Ishikawa (cell line): ENCODE measurements around the gene CHD9NB.

ENCODE experiments used
- CEBPB ChIP-seq: IDR thresholded peaks from 2 replicates; pipeline ENCODE4 v1.6.1; 2012
- CREB1 ChIP-seq: IDR thresholded peaks from 2 replicates; pipeline ENCODE4 v1.6.1; 2012; ENCODE audit warnings: low read depth
- EGR1 ChIP-seq: IDR thresholded peaks from 2 replicates; pipeline ENCODE4 v1.6.1; 2012
- EP300 ChIP-seq: IDR thresholded peaks from 2 replicates; pipeline ENCODE4 v1.6.1; 2012; ENCODE audit warnings: borderline replicate concordance
- FOXM1 ChIP-seq: IDR thresholded peaks from 2 replicates; pipeline ENCODE4 v1.6.1; 2012; ENCODE audit warnings: low read depth, borderline replicate concordance
- MAX ChIP-seq: IDR thresholded peaks from 2 replicates; pipeline ENCODE4 v1.6.1; 2012
- NFIC ChIP-seq: IDR thresholded peaks from 2 replicates; pipeline ENCODE4 v1.6.1; 2012
- RAD21 ChIP-seq: IDR thresholded peaks from 2 replicates; pipeline ENCODE4 v1.6.1; 2012; ENCODE audit warnings: low read depth
- TAF1 ChIP-seq: IDR thresholded peaks from 2 replicates; pipeline ENCODE4 v1.6.1; 2012; ENCODE audit warnings: low read depth, mild to moderate bottlenecking
- TCF12 ChIP-seq: IDR thresholded peaks from 2 replicates; pipeline ENCODE4 v1.6.1; 2012; ENCODE audit warnings: low read depth
- TEAD4 ChIP-seq: IDR thresholded peaks from 2 replicates; pipeline ENCODE4 v1.6.1; 2012
- YY1 ChIP-seq: IDR thresholded peaks from 2 replicates; pipeline ENCODE4 v1.6.1; 2012; ENCODE audit warnings: low read depth
- ZBTB7A ChIP-seq: IDR thresholded peaks from 2 replicates; pipeline ENCODE4 v1.6.1; 2012; ENCODE audit warnings: low read depth
- TF ChIP-seq, protein P1 (sequence below): IDR thresholded peaks from 2 replicates; pipeline ENCODE4 v1.6.1; 2012
- TF ChIP-seq, protein P2 (sequence below): IDR thresholded peaks from 2 replicates; pipeline ENCODE4 v1.6.1; 2012; ENCODE audit warnings: low read depth, mild to moderate bottlenecking

CHD9NB gene

DNA sequence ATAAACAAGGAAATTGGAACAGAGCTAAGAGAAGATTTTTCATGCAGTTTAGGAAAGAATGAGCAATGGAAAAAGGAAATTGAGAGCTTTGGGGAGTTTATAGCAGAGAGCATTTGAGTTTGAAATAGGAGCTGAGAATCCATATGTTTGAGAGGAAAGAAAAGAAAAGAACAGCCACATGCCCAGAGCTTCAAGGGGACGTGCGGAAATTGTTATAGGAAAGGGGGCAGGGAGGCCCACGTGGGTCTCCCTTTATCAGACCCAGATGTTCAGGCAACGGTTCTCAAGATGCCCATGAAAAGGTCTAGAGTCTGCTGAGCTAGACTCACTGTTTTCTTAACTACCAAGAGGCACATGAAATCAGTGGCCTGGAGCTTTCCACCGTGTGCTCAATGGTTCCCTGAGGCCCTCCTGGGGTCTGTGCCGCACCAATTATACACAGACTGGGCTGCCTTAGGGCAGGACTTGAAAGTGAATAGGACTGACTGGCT, 33.3 kb upstream of the CHD9NB start:
- TF ChIP-seq EP300 = no peak
- TF ChIP-seq, protein P1, sequence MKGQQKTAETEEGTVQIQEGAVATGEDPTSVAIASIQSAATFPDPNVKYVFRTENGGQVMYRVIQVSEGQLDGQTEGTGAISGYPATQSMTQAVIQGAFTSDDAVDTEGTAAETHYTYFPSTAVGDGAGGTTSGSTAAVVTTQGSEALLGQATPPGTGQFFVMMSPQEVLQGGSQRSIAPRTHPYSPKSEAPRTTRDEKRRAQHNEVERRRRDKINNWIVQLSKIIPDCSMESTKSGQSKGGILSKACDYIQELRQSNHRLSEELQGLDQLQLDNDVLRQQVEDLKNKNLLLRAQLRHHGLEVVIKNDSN = no peak
- no peak for TF ChIP-seq ZBTB7A
- TF ChIP-seq TAF1 = no peak
- TF ChIP-seq TCF12 = no peak
- TF ChIP-seq, protein P2, sequence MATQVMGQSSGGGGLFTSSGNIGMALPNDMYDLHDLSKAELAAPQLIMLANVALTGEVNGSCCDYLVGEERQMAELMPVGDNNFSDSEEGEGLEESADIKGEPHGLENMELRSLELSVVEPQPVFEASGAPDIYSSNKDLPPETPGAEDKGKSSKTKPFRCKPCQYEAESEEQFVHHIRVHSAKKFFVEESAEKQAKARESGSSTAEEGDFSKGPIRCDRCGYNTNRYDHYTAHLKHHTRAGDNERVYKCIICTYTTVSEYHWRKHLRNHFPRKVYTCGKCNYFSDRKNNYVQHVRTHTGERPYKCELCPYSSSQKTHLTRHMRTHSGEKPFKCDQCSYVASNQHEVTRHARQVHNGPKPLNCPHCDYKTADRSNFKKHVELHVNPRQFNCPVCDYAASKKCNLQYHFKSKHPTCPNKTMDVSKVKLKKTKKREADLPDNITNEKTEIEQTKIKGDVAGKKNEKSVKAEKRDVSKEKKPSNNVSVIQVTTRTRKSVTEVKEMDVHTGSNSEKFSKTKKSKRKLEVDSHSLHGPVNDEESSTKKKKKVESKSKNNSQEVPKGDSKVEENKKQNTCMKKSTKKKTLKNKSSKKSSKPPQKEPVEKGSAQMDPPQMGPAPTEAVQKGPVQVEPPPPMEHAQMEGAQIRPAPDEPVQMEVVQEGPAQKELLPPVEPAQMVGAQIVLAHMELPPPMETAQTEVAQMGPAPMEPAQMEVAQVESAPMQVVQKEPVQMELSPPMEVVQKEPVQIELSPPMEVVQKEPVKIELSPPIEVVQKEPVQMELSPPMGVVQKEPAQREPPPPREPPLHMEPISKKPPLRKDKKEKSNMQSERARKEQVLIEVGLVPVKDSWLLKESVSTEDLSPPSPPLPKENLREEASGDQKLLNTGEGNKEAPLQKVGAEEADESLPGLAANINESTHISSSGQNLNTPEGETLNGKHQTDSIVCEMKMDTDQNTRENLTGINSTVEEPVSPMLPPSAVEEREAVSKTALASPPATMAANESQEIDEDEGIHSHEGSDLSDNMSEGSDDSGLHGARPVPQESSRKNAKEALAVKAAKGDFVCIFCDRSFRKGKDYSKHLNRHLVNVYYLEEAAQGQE = no peak
- TF ChIP-seq FOXM1 = no peak
- no peak for TF ChIP-seq CREB1
- TF ChIP-seq CEBPB = no peak

- TF ChIP-seq MAX = no peak
- no peak for TF ChIP-seq NFIC
- TF ChIP-seq CEBPB = no peak
- TF ChIP-seq CREB1 = no peak
- no peak for TF ChIP-seq ZBTB7A
- no peak for TF ChIP-seq FOXM1
- TF ChIP-seq, protein P2 = no peak
- no peak for TF ChIP-seq TCF12
- TF ChIP-seq TAF1 = no peak
- TF ChIP-seq, protein P1 = no peak
- TF ChIP-seq YY1 = no peak
- TF ChIP-seq RAD21 = no peak
- TF ChIP-seq EGR1 = no peak
- TF ChIP-seq TEAD4 = no peak
- TF ChIP-seq EP300 = no peak
These were observed 32.7 kb upstream of the CHD9NB start for GRCh38 chr16:53085369-53085843.

DNA sequence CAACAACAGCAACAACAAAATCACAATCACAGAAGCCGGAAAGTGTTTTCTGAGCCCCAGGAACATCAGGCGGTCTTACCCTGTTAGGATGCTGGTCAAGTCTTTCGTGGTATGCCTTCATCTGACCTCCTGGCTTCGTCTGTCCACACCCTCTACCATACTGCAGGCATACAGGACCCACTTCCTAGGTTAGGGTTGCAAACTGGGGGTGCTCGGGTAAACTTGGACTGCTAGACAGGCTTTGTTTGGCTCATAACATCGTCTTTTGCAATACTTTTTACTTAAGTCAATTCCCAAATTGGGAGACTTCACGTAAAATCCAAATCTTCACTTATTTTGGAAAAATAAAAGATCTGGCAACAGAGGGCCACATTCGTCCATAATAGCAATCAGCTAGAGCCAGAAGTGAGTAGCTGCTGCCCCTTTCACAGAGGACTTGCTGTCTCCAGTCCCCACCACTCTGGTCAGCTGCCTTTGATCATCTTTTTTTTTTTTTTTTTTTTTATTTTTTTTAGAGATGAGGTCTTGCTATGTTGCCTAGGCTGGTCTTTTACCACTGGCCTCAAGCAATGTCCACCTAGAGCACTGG, 32.1 kb upstream of the CHD9NB start:
- no peak for TF ChIP-seq EGR1
- TF ChIP-seq, protein P2 = no peak
- no peak for TF ChIP-seq FOXM1

DNA sequence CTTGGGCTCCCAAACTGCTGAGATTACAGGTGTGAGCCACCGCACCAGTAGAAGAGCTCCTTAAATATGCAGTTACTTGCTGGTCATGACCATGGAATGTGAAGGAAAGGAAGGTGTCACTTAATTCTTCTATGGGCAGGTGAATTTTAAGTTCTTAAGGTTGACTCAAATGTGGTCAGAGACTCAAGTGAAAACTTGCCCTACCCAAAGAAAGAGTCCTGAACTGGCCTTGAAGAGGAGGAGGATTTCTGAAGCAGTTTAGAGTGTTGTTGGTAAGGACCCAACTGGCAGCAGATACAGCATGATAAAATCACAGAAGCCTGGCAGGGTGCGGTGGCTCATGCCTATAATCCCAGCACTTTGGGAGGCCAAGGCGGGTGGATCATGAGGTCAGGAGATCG, 31.4 kb upstream of the CHD9NB start:
- TF ChIP-seq FOXM1 (no peak), EP300 (no peak), CREB1 (no peak), TEAD4 (no peak), CEBPB (no peak), TAF1 (no peak), YY1 (no peak), TCF12 (no peak), MAX (no peak), ZBTB7A (no peak)
- TF ChIP-seq, protein P2 = no peak
